Suppressor macrophage (primary cell): Measurements from ENCODE around the gene PDXK.
A peak's percentile ranks its signal among the peaks of the same experiment; 100 is the strongest.

ENCODE experiments used
- DNase-seq, 4 experiments: peaks; one replicate each; pipeline ENCODE4 v3.0.0-alpha.2; 2020 to 2022

The PDXK gene

GRCh38 chr21:43743947-43744346 is 25.0 kb downstream of the PDXK start:
- DNase-seq = no peak

DNA sequence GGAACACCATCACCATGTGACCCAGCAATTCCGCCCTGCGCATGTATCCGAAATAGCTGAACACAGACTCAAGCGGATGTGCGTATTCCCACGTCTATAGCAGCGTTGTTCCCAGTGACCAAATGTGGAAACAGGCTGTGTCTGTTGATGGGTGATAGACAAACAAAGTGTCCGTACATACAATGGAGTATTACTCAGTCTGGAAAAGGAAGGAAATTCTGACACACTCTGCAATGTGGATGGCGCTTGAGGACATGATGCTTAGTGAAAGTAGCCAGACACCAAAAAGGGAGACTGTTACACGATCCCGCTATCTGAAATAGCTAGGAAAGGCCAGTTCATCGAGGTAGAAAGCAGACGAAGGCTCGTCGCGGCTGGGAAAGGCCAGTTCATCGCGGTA is 25.8 kb downstream of the PDXK start:
- DNase-seq = no peak

GRCh38 chr21:43745772-43746517 is 27.0 kb downstream of the PDXK start:
- no peak for DNase-seq

- DNase-seq = no peak
These were observed 29.7 kb downstream of the PDXK start for GRCh38 chr21:43748622-43749021.

GRCh38 chr21:43749651-43750262 is 30.8 kb downstream of the PDXK start:
- DNase-seq = no peak

GRCh38 chr21:43750339-43751033 is 31.6 kb downstream of the PDXK start:
- no peak for DNase-seq

GRCh38 chr21:43751955-43752591 is 33.1 kb downstream of the PDXK start:
- no peak for DNase-seq

DNA sequence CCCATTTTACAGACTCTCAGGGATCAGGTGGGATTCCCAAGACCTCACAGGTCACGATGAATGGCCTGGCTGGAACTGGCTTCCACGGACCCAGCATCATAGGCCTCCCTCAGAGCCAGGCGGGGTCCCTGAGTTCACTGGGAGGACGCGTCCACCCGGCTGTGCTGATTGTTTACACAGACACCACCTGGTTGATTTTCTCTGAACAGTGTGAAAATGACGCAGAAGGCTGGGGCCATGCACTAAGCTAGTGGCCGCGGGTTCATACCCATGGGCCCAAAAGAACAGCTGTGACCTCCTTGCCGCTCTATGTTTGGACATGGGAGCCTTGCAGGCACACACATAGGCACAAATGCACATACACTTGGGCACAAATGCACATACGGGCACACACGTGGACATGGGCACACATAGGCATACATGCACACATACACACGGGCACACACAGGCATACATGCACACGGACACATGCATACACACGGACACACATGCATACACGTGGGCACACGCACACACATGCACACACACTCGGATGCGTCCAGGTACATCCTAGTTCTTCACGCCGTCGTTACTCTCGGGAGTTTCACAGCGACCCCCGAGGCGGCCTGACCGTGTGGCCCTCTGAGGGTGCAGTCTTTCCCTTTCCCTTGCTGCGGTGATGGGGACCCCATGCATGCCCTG is 34.0 kb downstream of the PDXK start:
- no peak for DNase-seq

DNA sequence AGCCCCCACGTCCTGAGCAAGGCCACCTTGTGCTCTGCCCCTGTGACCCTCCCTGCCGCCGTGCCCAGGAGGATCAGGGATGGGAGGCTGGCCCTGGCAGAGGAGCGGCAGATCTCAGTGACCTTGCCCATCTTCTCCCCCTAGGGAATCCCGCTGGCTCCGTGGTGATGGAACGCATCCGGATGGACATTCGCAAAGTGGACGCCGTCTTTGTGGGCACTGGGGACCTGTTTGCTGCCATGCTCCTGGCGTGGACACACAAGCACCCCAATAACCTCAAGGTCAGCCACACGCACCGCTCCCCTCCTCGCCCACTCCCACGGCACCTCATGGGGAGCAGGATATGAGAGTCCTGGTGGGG is 34.5 kb downstream of the PDXK start:
- DNase-seq = no peak

GRCh38 chr21:43754948-43755781 is 36.2 kb downstream of the PDXK start:
- no peak for DNase-seq

DNA sequence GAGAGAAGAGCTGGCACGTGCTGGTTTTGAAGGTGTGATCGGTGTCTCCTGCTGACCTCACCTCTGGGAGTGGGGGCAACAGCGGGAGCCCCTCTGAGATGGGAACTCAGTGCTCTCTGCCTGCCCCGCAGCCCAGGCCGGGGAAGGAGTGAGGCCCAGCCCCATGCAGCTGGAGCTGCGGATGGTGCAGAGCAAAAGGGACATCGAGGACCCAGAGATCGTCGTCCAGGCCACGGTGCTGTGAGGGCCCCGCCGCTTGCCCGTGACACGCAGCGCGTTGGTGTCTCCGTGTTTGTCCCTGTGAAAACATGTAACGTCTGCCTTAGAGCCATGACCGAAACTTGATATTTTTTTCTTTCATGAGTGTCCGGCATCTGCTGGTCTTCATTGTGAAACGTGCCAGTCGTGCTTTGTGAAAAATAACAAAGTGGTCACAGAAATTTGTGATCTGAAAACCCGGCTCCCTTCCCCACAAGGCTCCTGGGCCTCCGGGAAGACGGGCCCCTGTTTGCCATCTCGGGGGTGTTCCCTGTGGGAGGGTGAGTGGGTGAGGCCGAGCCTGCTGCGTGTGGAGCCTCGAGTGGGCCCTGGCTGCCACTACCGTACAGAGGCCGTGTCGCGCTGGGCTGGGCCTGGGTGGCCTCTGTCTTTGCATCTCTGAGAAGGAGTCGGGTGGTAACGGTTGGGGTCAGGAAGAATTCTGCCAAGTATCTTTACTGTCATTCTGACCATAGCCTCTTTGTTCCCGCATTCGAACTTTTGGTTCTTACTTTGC is 37.1 kb downstream of the PDXK start:
- no peak for DNase-seq

DNA sequence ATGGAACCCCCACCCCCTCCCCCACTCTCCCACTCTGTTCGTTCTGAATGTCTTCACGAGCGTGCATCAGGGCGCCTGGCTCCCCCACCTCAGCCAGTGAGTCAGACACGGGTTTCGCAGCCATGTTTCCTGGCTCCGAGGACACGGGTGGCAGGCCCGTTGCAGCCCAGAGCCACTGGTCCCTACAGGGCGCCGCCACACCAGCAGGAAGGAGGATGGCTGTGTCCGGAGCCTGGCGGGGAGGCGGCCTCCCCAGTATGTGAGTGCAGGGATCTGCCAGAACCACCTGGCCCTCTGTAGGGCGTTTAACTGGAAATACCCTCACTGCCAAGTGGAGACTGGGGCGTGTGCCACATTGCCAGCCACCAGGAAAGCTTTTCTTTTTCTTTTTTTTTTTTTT is 38.7 kb downstream of the PDXK start:
- DNase-seq = no peak

GRCh38 chr21:43758111-43758641 is 39.2 kb downstream of the PDXK start:
- DNase-seq = peak in 3 of 4 experiments; percentile 44 to 59 (median 50)

DNA sequence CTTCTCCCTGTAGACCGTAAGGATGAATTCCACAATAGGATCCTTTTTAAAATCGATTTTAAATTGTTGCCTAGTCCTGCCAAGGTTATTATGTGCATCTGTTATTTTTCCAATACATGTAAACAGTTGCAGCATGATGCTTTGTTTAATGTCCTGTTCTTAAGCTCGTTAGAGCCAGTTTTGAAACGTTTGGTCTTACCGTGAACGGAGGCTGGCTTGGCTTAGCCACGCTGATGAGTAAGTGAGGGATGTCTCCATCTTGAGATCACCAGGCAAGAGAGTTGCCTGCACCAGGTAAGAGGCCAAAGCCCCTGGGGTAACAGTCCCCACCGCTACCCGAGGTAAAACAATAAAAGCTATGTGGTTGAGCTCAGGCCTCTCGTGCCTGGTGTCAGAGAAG is 39.9 kb downstream of the PDXK start:
- no peak for DNase-seq

DNA sequence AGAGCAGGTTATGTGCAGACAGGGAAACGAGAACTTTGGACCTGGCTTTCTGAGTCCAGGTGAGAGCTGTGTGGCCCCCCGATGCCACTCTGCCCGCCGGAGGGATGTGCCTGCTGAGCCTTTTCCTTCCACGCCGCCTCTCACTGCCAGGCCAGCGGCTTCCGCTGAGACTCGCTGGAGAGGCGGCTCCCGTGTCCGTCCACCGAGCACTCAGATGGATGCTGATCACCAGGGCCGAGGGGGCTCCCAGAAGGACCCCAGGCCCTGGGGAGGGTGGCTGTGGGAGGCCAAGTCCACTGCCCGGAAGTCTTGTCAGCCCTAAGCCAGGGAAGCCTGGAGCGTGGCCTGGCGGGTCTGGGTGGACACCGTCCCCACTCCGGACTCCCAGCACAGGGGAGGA is 40.7 kb downstream of the PDXK start:
- DNase-seq = no peak

GRCh38 chr21:43760391-43760958 is 41.5 kb downstream of the PDXK start:
- DNase-seq = no peak

DNA sequence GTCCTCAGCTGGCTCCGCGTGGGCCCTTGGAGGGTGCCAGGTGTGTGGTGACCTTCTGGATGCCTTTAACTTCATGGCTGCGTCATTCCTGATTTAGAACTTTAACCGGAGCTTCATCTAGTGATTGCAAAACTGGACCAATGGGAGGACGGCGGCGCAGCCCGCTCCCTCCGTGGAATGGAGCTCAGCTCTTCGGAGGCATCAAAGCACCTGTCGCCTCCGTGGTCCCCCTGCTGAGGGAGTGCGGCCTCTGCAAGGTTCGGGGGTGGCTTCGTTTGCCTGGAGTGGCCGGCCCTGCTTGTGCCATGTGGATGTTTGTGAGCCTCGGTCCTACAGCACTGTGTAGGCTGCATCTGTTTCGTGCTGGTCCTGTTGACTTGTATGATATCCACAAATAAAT is 43.0 kb downstream of the PDXK start:
- DNase-seq = no peak

DNA sequence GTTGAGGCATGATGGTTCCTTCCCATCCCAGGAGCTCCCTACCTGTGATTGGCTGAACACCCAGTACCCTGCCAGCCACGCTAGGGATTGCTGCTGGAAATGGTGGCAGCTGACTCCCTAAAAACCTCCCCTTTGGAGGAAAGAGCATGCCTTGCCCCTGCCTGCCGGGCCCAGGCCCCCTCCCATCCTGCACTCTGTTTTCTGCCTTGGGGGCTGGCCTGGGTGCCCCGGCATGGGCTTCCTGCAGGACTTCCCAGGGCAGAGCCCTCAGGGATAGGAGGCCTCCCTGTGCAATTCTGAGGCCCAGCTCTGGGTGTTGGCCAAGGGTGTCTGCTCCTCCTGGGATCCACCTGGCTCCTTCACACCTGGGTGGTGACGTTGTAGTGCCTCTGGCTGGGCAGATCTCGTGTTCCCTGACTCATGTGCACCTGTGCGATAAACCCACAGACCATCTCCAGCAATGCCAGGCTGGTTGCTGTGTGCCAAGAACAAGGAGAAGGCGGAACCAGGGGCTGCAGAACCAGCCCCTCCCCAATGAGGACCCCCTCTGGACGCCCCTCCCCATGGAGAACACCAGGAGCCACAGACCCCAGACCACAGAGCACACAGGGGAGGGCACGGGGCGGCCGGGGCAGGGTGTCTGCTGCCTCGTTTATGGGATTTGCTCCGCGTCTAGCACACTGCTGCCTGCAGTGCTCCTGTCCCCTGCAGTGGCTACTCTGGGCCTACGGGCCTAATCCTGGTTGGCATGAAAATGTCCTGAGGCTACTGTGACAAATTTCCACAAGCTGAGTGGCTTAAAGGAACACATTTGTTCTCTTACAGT is 43.6 kb downstream of the PDXK start:
- no peak for DNase-seq

DNA sequence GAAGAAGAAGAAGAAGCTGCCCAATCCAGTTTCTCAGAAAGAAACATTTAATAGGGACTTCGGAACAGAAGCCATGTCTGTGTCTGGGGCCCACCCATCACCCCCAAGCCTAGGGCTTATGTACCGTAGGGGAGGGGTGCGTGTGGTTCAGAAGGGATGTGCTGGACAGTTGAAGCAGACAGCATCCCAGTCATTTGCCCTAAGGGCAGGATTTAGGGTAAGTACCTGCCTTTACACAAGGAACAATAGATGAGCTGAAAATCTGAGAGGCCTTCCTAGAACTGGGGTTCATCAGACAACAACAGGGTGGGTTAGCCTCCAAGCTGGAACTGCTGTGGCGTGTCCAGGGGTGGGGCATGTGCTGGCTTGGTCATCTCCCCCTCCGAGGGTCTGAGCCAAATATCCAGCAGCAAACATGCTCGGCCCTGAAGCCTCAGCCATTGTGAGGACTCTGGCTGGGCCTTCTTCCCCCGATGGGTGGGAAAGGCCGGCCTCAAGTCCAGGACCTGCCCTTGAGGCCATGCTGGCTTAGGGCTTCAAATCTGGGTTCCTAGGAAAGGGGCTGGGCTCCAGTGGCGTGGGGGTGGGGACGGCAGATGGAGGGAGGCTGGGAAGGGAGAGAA is 45.1 kb downstream of the PDXK start:
- DNase-seq = no peak
